Pericardium fibroblast (primary cell): ENCODE results near the gene RGPD4. TPM values are rescaled to one million over a fixed set of nuclear protein-coding genes. Genes with fewer than 3 reads are reported as not detected.

Experiments used
- total RNA-seq: library from RNA; depleted of rRNA; stranded (reverse); fragments of >200 nt; gene quantifications from 2 replicates; pipeline ENCODE4 v1.2.3, GENCODE V29; 2015

RGPD4 gene
- not detected in 2 replicates for total RNA-seq

GRCh38 chr2:107826749-107827148 lies at the start of gene RGPD4:
RGPD4 (plus strand) TSS chr2:107826892; CDS start chr2:107827014, 122 bp downstream.

Other genes starting within 250 kb of the RGPD4 start
- not detected in 2 replicates for gene SLC5A7, start 159.6 kb downstream of the RGPD4 start, total RNA-seq